K562 (cell line): Measurements from ENCODE around the gene DEF6. TPM values are rescaled to one million over a fixed set of nuclear protein-coding genes. Genes with fewer than 3 reads are reported as not detected.
A peak's percentile ranks its signal among the peaks of the same experiment; 100 is the strongest.

Experiments
- ATF1 ChIP-seq, 2 experiments: fragments of 450-650 bp in 1 of 2; IDR thresholded peaks; 2 replicates each; pipeline ENCODE4 v1.6.1; 2016; ENCODE audit warnings: missing compliant biosample characterization in 1 of 2, missing genetic modification characterization in 1 of 2
- ATF6 ChIP-seq: sonication (generic); formaldehyde crosslinking; IDR thresholded peaks from 2 replicates; pipeline ENCODE4 v1.4.0; 2020; ENCODE audit warnings: mild to moderate bottlenecking, missing genetic modification reagents
- CSDE1 ChIP-seq, 2 experiments: fragments of 450-650 bp; IDR thresholded peaks; 2 replicates each; pipeline ENCODE4 v1.6.1; 2016; ENCODE audit warnings: mild to moderate bottlenecking in 1 of 2
- DLX4 ChIP-seq: fragments of 250-450 bp; sonication (Bioruptor Pico); IDR thresholded peaks from 2 replicates; pipeline ENCODE4 v1.6.1; 2021; ENCODE audit warnings: mild to moderate bottlenecking
- FIP1L1 ChIP-seq: fragments of 200-400 bp; formaldehyde crosslinking; IDR thresholded peaks from 2 replicates; pipeline ENCODE4 v1.6.1; 2018; ENCODE audit warnings: mild to moderate bottlenecking, low read depth, low read length; ENCODE audit not compliant: poor library complexity, severe bottlenecking
- GABPB1 ChIP-seq: sonication (generic); formaldehyde crosslinking; IDR thresholded peaks from 2 replicates; pipeline ENCODE4 v1.8.0; 2022; ENCODE audit warnings: mild to moderate bottlenecking, missing genetic modification reagents
- GMEB1 ChIP-seq: fragments of 250-450 bp; sonication (Bioruptor Pico); IDR thresholded peaks from 2 replicates; pipeline ENCODE4 v1.4.0; 2020; ENCODE audit warnings: mild to moderate bottlenecking
- GTF2A2 ChIP-seq: IDR thresholded peaks from 2 replicates; pipeline ENCODE4 v1.6.1; 2016; ENCODE audit warnings: mild to moderate bottlenecking, missing genetic modification characterization, missing compliant biosample characterization
- KDM5B ChIP-seq: fragments of 200-600 bp; sonication (generic); IDR thresholded peaks from 2 replicates; pipeline ENCODE4 v1.6.1; 2012; ENCODE audit warnings: low read depth, mild to moderate bottlenecking, moderate library complexity, low read length, control low read depth, inconsistent platforms; ENCODE audit not compliant: insufficient replicate concordance
- OTX1 ChIP-seq: fragments of 450-650 bp; formaldehyde crosslinking; IDR thresholded peaks from 2 replicates; pipeline ENCODE4 v1.4.0; 2022; ENCODE audit warnings: mild to moderate bottlenecking
- ZBTB1 ChIP-seq: sonication (generic); formaldehyde crosslinking; IDR thresholded peaks from 2 replicates; pipeline ENCODE4 v1.8.1; 2023; ENCODE audit warnings: missing genetic modification reagents, low read depth, mild to moderate bottlenecking, borderline replicate concordance
- ZBTB9 ChIP-seq: fragments of 450-650 bp; formaldehyde crosslinking; IDR thresholded peaks from 2 replicates; pipeline ENCODE4 v1.4.0; 2020; ENCODE audit warnings: mild to moderate bottlenecking, moderate library complexity
- ZNF263 ChIP-seq: sonication (generic); formaldehyde crosslinking; IDR thresholded peaks from 2 replicates; pipeline ENCODE4 v1.8.0; 2022; ENCODE audit warnings: mild to moderate bottlenecking, missing genetic modification reagents, borderline replicate concordance
- ZNF398 ChIP-seq: fragments of 250-450 bp; sonication (Bioruptor Pico); IDR thresholded peaks from 2 replicates; pipeline ENCODE4 v1.8.0; 2021; ENCODE audit warnings: moderate library complexity, mild to moderate bottlenecking, inconsistent platforms
- ZNF449 ChIP-seq: fragments of 250-450 bp; sonication (Bioruptor Pico); IDR thresholded peaks from 2 replicates; pipeline ENCODE4 v1.8.0; 2022; ENCODE audit warnings: moderate library complexity, mild to moderate bottlenecking, inconsistent platforms
- polyA plus RNA-seq, 8 experiments: library from polyadenylated mRNA; depleted of rRNA in 4 of 8; stranded (reverse) in 5 of 8; unstranded in 3 of 8; fragments of >200 nt; fragmentation: Nextera tagmentation in 2 of 8; fragmentation: Illumina TruSeq in 1 of 8; extraction: Ambion mirVana in 2 of 8; extraction: Trizol in 1 of 8; gene quantifications; 2 replicates each; pipeline versions ENCODE4 v1.2.1 to v1.2.3, GENCODE V29; 2011 to 2014; ENCODE audit warnings: inconsistent platforms in 1 of 8, missing spikeins in 1 of 8
- total RNA-seq, 7 experiments: library from RNA; depleted of rRNA in 6 of 7; stranded (reverse); fragments of >200 nt in 6 of 7; fragmentation: Illumina TruSeq in 2 of 7; extraction: Trizol in 2 of 7; gene quantifications; 2 replicates each; pipeline versions ENCODE4 v1.2.1 to v1.2.3, GENCODE V29; 2011 to 2021; ENCODE audit warnings: low replicate concordance in 1 of 7

The DEF6 gene
- total and polyA plus RNA-seq, 9 of the 15 experiments (the other 6 are each of a cell fraction or from before 2014, with no cell fraction given): 1.3 to 44.6 (median 22.7) TPM

- TF ChIP-seq ZNF449 (CRISPR knock-in tag): no peak
- TF ChIP-seq ATF1 (CRISPR knock-in tag; IDR thresholded peaks at IDR 0.05): peak; percentile 77
- TF ChIP-seq ATF1 (tag; IDR thresholded peaks at IDR 0.05): peak; percentile 100
- no peak for TF ChIP-seq OTX1 (CRISPR knock-in tag)
- TF ChIP-seq GTF2A2 (tag): no peak
- TF ChIP-seq ATF6 (CRISPR knock-in tag): no peak
- peak; percentile 46; the same call in 1 of the 2 replicates for TF ChIP-seq ZNF263 (CRISPR knock-in tag)
- peak; percentile 78; the same call in 1 of the 2 replicates for TF ChIP-seq ZBTB1 (CRISPR knock-in tag)
- peak; percentile 99 for TF ChIP-seq GMEB1 (CRISPR knock-in tag)
- peak; percentile 66; the same call in 1 of the 2 replicates for TF ChIP-seq ZBTB9 (CRISPR knock-in tag)
- peak; percentile 88 for TF ChIP-seq GABPB1
- peak in 1 of 2 experiments; percentile 85; a peak in 1 of 4 replicates for TF ChIP-seq CSDE1 (IDR thresholded peaks at IDR 0.05)
- TF ChIP-seq ZNF398 (CRISPR knock-in tag): no peak
- peak; percentile 99 for TF ChIP-seq FIP1L1
- no peak for TF ChIP-seq DLX4 (CRISPR knock-in tag)
- peak; percentile 76 for TF ChIP-seq KDM5B
Measured at GRCh38 chr6:35259194-35259947, 38.2 kb upstream of the DEF6 start, which contains the start of gene ZNF76 (continued).
